HepG2 (cell line): ENCODE data around the gene RAB3D. TPM values are rescaled to one million over a fixed set of nuclear protein-coding genes. Genes with fewer than 3 reads are reported as not detected.
A peak's percentile ranks its signal among the peaks of the same experiment; 100 is the strongest.

Experiments
- CC2D1A ChIP-seq: sonication (generic); formaldehyde crosslinking; IDR thresholded peaks from 2 replicates; pipeline ENCODE4 v1.8.1; 2023; ENCODE audit warnings: mild to moderate bottlenecking, missing genetic modification reagents
- DDIT3 ChIP-seq: sonication (generic); formaldehyde crosslinking; IDR thresholded peaks from 2 replicates; pipeline ENCODE4 v1.4.0; 2020; ENCODE audit warnings: mild to moderate bottlenecking, missing genetic modification reagents
- ESRRA ChIP-seq: sonication (generic); formaldehyde crosslinking; IDR thresholded peaks from 2 replicates; pipeline ENCODE4 v1.5.1; 2020; ENCODE audit warnings: mild to moderate bottlenecking, low read depth, missing genetic modification reagents
- ETS1 ChIP-seq: sonication (generic); formaldehyde crosslinking; IDR thresholded peaks from 2 replicates; pipeline ENCODE4 v1.4.0; 2020; ENCODE audit warnings: missing genetic modification reagents
- LCORL ChIP-seq, 2 experiments: fragments of 450-650 bp in 1 of 2; sonication (generic) in 1 of 2; formaldehyde crosslinking in 1 of 2; IDR thresholded peaks; 2 replicates each; pipeline versions ENCODE4 v1.5.0 to v1.6.1; 2017 to 2020; ENCODE audit warnings: antibody characterized with exemption in 1 of 2, missing genetic modification reagents in 1 of 2
- MXD4 ChIP-seq: IDR thresholded peaks from 2 replicates; pipeline ENCODE4 v1.6.1; 2016; ENCODE audit warnings: mild to moderate bottlenecking, missing biosample characterization, missing genetic modification reagents
- NFATC3 ChIP-seq: sonication (generic); formaldehyde crosslinking; IDR thresholded peaks from 2 replicates; pipeline ENCODE4 v1.5.1; 2020; ENCODE audit warnings: mild to moderate bottlenecking, missing genetic modification reagents
- PITX1 ChIP-seq: sonication (generic); formaldehyde crosslinking; IDR thresholded peaks from 2 replicates; pipeline ENCODE4 v1.5.1; 2020; ENCODE audit warnings: mild to moderate bottlenecking, missing genetic modification reagents
- SAP130 ChIP-seq: IDR thresholded peaks from 2 replicates; pipeline ENCODE4 v1.6.1; 2016; ENCODE audit warnings: low read depth
- SMAD1 ChIP-seq: sonication (generic); formaldehyde crosslinking; IDR thresholded peaks from 2 replicates; pipeline ENCODE4 v1.4.0; 2020; ENCODE audit warnings: missing genetic modification reagents, low read depth, mild to moderate bottlenecking, borderline replicate concordance
- SRSF1 ChIP-seq: fragments of 200-400 bp; formaldehyde crosslinking; optimal IDR thresholded peaks from 2 replicates; pipeline ENCODE3; 2017; ENCODE audit warnings: mild to moderate bottlenecking, low read depth, low read length, moderate library complexity
- THAP11 ChIP-seq: IDR thresholded peaks from 2 replicates; pipeline ENCODE4 v1.6.1; 2016; ENCODE audit warnings: missing biosample characterization, missing genetic modification reagents
- THRA ChIP-seq: sonication (generic); formaldehyde crosslinking; IDR thresholded peaks from 2 replicates; pipeline ENCODE4 v1.4.0; 2020; ENCODE audit warnings: missing genetic modification reagents, borderline replicate concordance
- ZFY ChIP-seq: sonication (generic); formaldehyde crosslinking; IDR thresholded peaks from 2 replicates; pipeline ENCODE4 v1.4.0; 2020; ENCODE audit warnings: missing genetic modification reagents
- ZMAT3 ChIP-seq: sonication (generic); formaldehyde crosslinking; conservative IDR thresholded peaks from 2 replicates; pipeline ENCODE4 v1.7.0; 2021; ENCODE audit warnings: missing genetic modification reagents
- ZNF276 ChIP-seq: sonication (generic); formaldehyde crosslinking; IDR thresholded peaks from 2 replicates; pipeline ENCODE4 v1.4.0; 2020; ENCODE audit warnings: mild to moderate bottlenecking, low read depth, missing genetic modification reagents
- ZNF446 ChIP-seq: sonication (generic); formaldehyde crosslinking; IDR thresholded peaks from 2 replicates; pipeline ENCODE4 v1.5.0; 2020; ENCODE audit warnings: mild to moderate bottlenecking, missing genetic modification reagents
- ZNF460 ChIP-seq: sonication (generic); formaldehyde crosslinking; IDR thresholded peaks from 2 replicates; pipeline ENCODE4 v1.5.1; 2020; ENCODE audit warnings: missing genetic modification reagents, mild to moderate bottlenecking, borderline replicate concordance
- ZNF552 ChIP-seq: sonication (generic); formaldehyde crosslinking; IDR thresholded peaks from 2 replicates; pipeline ENCODE4 v1.9.0; 2022; ENCODE audit warnings: missing genetic modification reagents, mild to moderate bottlenecking, borderline replicate concordance
- ZNF660 ChIP-seq: sonication (generic); formaldehyde crosslinking; IDR thresholded peaks from 2 replicates; pipeline ENCODE4 v1.5.1; 2020; ENCODE audit warnings: mild to moderate bottlenecking, low read depth, missing genetic modification reagents, borderline replicate concordance
- ZNF777 ChIP-seq: sonication (generic); formaldehyde crosslinking; IDR thresholded peaks from 2 replicates; pipeline ENCODE4 v1.4.0; 2020; ENCODE audit warnings: missing genetic modification reagents
- ZNF83 ChIP-seq: sonication (generic); formaldehyde crosslinking; IDR thresholded peaks from 2 replicates; pipeline ENCODE4 v1.4.0; 2020; ENCODE audit warnings: missing genetic modification reagents, mild to moderate bottlenecking, borderline replicate concordance
- ZSCAN5A ChIP-seq: sonication (generic); formaldehyde crosslinking; IDR thresholded peaks from 2 replicates; pipeline ENCODE4 v1.8.0; 2022; ENCODE audit warnings: mild to moderate bottlenecking, missing genetic modification reagents, borderline replicate concordance
- polyA plus RNA-seq, 8 experiments: library from polyadenylated mRNA; depleted of rRNA in 3 of 8; stranded (reverse) in 7 of 8; unstranded in 1 of 8; fragments of >200 nt; fragmentation: Illumina TruSeq in 4 of 8; extraction: Trizol in 4 of 8; gene quantifications; 2 replicates each; pipeline versions ENCODE4 v1.2.1 to v1.2.3, GENCODE V29; 2011 to 2016; ENCODE audit warnings: low read depth in 4 of 8, missing spikeins in 1 of 8, mixed read lengths in 1 of 8; ENCODE audit not compliant: insufficient read depth in 1 of 8
- total RNA-seq, 5 experiments: library from RNA; depleted of rRNA; stranded (reverse); fragments of >200 nt; fragmentation: Illumina TruSeq; extraction: Trizol; gene quantifications; 2 replicates each; pipeline ENCODE4 v1.2.3, GENCODE V29; 2016; ENCODE audit warnings: low read depth in 1 of 5

The RAB3D gene
- total and polyA plus RNA-seq, 2 of the 13 experiments (the other 11 are each of a cell fraction or from before 2014, with no cell fraction given), result 2.0 to 16.1 TPM

GRCh38 chr19:11382898-11383705, 43.6 kb upstream of the RAB3D start (continued):
- no peak for TF ChIP-seq ZNF276 (CRISPR knock-in tag)
- TF ChIP-seq PITX1 (CRISPR knock-in tag), result peak; percentile 36
- TF ChIP-seq NFATC3, result no peak
- 0 out of 2 replicates have a peak, but pooled peaks have one; percentile 33 for TF ChIP-seq ZNF446 (CRISPR knock-in tag)
- no peak for TF ChIP-seq ZNF83
- no peak for TF ChIP-seq ZSCAN5A (CRISPR knock-in tag)
- no peak for TF ChIP-seq ZNF660 (CRISPR knock-in tag)
- TF ChIP-seq ZMAT3 (CRISPR knock-in tag), result no peak
- no peak for TF ChIP-seq ZNF460 (CRISPR knock-in tag)
- no peak for TF ChIP-seq ETS1
- no peak for TF ChIP-seq SMAD1 (CRISPR knock-in tag)
- peak; percentile 31; the same call in 1 of the 2 replicates for TF ChIP-seq THAP11 (CRISPR knock-in tag)
- no peak for TF ChIP-seq SRSF1
- TF ChIP-seq ZNF552 (CRISPR knock-in tag), result no peak
- TF ChIP-seq ESRRA (CRISPR knock-in tag), result no peak
- no peak for TF ChIP-seq LCORL (IDR thresholded peaks at IDR 0.05)
- TF ChIP-seq LCORL (CRISPR knock-in tag; IDR thresholded peaks at IDR 0.05), result no peak
- 0 out of 2 replicates have a peak, but pooled peaks have one; percentile 3 for TF ChIP-seq MXD4 (CRISPR knock-in tag)
- peak; percentile 50; the same call in 1 of the 2 replicates for TF ChIP-seq ZFY (CRISPR knock-in tag)
- TF ChIP-seq SAP130 (CRISPR knock-in tag), result peak; percentile 30
- TF ChIP-seq THRA, result peak; percentile 64; the same call in 1 of the 2 replicates
- no peak for TF ChIP-seq DDIT3 (CRISPR knock-in tag)
- TF ChIP-seq CC2D1A (CRISPR knock-in tag), result no peak
- TF ChIP-seq ZNF777, result peak; percentile 99
